Mesothelial cell of epicardium (in vitro differentiated cells): ENCODE measurements around the gene ICA1. TPM values are rescaled to one million over a fixed set of nuclear protein-coding genes. Genes with fewer than 3 reads are reported as not detected.

Experiments
- DNase-seq, 2 experiments: peaks; one replicate each; pipeline ENCODE4 v3.0.0; 2021; ENCODE audit warnings: low spot score in 2 of 2; ENCODE audit not compliant: unreplicated experiment in 2 of 2
- H3K27ac Mint-ChIP-seq: 2 replicates; pipeline ENCODE4 v1.8.0; 2021; ENCODE audit warnings: mixed read lengths
- H3K27me3 Mint-ChIP-seq: 2 replicates; pipeline ENCODE4 v1.8.0; 2021; ENCODE audit warnings: low read depth, mixed read lengths
- H3K36me3 Mint-ChIP-seq: 2 replicates; pipeline ENCODE4 v1.8.0; 2021; ENCODE audit warnings: mixed read lengths
- H3K4me1 Mint-ChIP-seq: 2 replicates; pipeline ENCODE4 v1.8.0; 2021; ENCODE audit warnings: mixed read lengths
- H3K4me3 Mint-ChIP-seq: 2 replicates; pipeline ENCODE4 v1.8.0; 2021; ENCODE audit warnings: mild to moderate bottlenecking, moderate library complexity, mixed read lengths
- H3K9me3 Mint-ChIP-seq: 2 replicates; pipeline ENCODE4 v1.8.0; 2021; ENCODE audit warnings: mixed read lengths
- total RNA-seq: library from RNA; stranded (reverse); gene quantifications from 3 replicates; pipeline ENCODE4 v1.2.1, GENCODE V29; 2021
- TF ChIP-seq, protein P1 (sequence below): fragments of 200-600 bp; sonication (generic); IDR thresholded peaks from one replicate; pipeline ENCODE4 v1.5.0; 2021; ENCODE audit warnings: antibody characterized with exemption; ENCODE audit not compliant: unreplicated experiment

Gene ICA1
- total RNA-seq, 1 donor from 2014 or later, result 8.2 TPM

- no peak for DNase-seq
- Mint-ChIP-seq H3K36me3 (no peaks in the 10 kb centered on the region), H3K4me1 (peaks cover 6% of the 10 kb centered on the region), H3K9me3 (peaks cover 4% of the 10 kb centered on the region), H3K4me3 (no peak overlapping the region), H3K27me3 (peaks cover 52% of the 10 kb centered on the region), H3K27ac (no peak overlapping the region)
- TF ChIP-seq, protein P1, sequence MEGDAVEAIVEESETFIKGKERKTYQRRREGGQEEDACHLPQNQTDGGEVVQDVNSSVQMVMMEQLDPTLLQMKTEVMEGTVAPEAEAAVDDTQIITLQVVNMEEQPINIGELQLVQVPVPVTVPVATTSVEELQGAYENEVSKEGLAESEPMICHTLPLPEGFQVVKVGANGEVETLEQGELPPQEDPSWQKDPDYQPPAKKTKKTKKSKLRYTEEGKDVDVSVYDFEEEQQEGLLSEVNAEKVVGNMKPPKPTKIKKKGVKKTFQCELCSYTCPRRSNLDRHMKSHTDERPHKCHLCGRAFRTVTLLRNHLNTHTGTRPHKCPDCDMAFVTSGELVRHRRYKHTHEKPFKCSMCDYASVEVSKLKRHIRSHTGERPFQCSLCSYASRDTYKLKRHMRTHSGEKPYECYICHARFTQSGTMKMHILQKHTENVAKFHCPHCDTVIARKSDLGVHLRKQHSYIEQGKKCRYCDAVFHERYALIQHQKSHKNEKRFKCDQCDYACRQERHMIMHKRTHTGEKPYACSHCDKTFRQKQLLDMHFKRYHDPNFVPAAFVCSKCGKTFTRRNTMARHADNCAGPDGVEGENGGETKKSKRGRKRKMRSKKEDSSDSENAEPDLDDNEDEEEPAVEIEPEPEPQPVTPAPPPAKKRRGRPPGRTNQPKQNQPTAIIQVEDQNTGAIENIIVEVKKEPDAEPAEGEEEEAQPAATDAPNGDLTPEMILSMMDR, result no peak
Observed at GRCh38 chr7:8259586-8260222, 2.3 kb downstream of the ICA1 start.

GRCh38 chr7:8258734-8259133 lies 3.2 kb downstream of the ICA1 start:
- Mint-ChIP-seq H3K27ac (no peak overlapping the region), H3K4me3 (no peak overlapping the region), H3K4me1 (peaks cover 6% of the 10 kb centered on the region), H3K27me3 (peaks cover 44% of the 10 kb centered on the region), H3K36me3 (no peaks in the 10 kb centered on the region), H3K9me3 (no peaks in the 10 kb centered on the region)
- TF ChIP-seq, protein P1, result no peak
- DNase-seq, result no peak

DNA sequence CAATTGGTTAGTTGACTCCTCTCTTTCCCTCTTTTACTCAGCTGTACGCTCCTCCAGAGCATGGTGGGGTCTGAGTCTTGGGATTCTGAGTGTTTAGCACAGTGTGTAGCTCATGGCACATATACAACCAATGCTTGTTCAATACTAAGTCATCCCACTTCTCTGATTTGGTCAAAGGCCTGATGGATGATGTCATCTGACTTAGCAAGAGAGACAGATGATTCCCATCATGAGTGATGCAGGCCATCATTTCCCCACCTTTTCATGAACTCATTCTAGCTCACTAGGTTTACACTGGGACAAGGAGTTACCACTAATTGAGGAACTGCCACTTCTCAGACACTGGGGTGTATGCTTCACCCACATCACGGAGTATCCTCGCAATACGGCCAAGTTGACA lies 3.8 kb downstream of the ICA1 start:
- peaks cover 6% of the 10 kb centered on the region for H3K4me1 Mint-ChIP-seq
- no peak overlapping the region for H3K4me3 Mint-ChIP-seq
- H3K27me3 Mint-ChIP-seq, result peaks cover 39% of the 10 kb centered on the region
- H3K9me3 Mint-ChIP-seq, result no peaks in the 10 kb centered on the region
- no peaks in the 10 kb centered on the region for H3K36me3 Mint-ChIP-seq
- TF ChIP-seq, protein P1, result no peak
- H3K27ac Mint-ChIP-seq, result no peak overlapping the region
- no peak for DNase-seq

- TF ChIP-seq, protein P1, result no peak
- Mint-ChIP-seq H3K27me3 (peaks cover 25% of the 10 kb centered on the region), H3K9me3 (no peaks in the 10 kb centered on the region), H3K4me1 (peaks cover 4% of the 10 kb centered on the region), H3K4me3 (no peak overlapping the region), H3K27ac (no peak overlapping the region), H3K36me3 (no peaks in the 10 kb centered on the region)
- DNase-seq, result no peak
Observed at GRCh38 chr7:8255680-8256655, 6.0 kb downstream of the ICA1 start.

DNA sequence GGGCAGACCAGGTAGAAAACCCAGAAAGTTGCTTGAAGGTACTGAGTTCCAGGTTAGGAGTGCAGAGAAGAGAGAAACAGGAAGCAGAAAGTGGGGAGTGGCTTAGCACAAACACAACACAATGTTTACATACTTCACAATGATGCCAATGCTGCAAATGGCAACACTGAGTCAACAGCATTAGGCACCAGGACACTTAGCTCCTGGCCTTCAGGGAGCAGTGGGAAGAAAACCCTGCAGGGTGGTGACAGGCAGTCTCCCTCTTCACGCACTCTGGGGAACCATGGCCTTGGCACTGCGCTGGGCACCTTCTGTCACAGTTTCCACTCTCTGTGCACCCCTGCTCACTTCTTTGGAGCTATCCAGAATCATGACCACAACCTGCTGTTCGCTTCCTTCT lies 7.3 kb downstream of the ICA1 start:
- peaks cover 12% of the 10 kb centered on the region for H3K27me3 Mint-ChIP-seq
- H3K36me3 Mint-ChIP-seq, result no peaks in the 10 kb centered on the region
- no peak overlapping the region for H3K27ac Mint-ChIP-seq
- no peak overlapping the region for H3K4me3 Mint-ChIP-seq
- no peaks in the 10 kb centered on the region for H3K9me3 Mint-ChIP-seq
- no peaks in the 10 kb centered on the region for H3K4me1 Mint-ChIP-seq
- no peak for DNase-seq
- TF ChIP-seq, protein P1, result no peak
